Muscle of arm (tissue), 12 donors: ENCODE data around the gene VIT. TPM values are rescaled to one million over a fixed set of nuclear protein-coding genes. Genes with fewer than 3 reads are reported as not detected.

Source experiments
- DNase-seq: peaks from one replicate; pipeline ENCODE4 v3.0.0-alpha.2; 2013
- polyA plus RNA-seq, 12 donors: library from polyadenylated mRNA; unstranded; fragments of 120-200 nt; gene quantifications; one replicate each; pipeline ENCODE4 v1.2.1, GENCODE V29; 2013; ENCODE audit not compliant: insufficient read length in 12 of 12

Gene VIT
- polyA plus RNA-seq, 12 donors, result 2.8 to 4.6 (median 3.5) TPM; not detected in 2

DNA sequence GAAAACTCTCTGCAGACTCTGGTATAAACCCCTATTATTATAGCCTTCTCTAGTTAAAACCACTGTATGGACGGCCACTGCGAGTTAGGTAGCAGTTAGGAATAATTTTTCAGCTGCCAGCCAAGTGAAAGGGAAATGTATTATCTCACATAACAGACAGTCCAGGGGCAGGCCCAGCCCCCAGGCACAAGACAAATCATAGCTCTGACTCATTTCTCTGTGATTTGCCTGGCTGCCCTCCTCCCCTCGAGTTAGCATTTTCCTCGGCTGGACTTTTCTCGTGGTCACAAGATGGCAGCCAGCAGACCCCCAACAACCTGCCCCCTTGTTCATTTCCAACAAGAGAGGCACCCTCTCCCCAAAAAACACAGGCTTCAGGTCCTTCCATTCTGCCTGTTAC lies 10.5 kb downstream of the VIT start:
- no peak for DNase-seq

DNA sequence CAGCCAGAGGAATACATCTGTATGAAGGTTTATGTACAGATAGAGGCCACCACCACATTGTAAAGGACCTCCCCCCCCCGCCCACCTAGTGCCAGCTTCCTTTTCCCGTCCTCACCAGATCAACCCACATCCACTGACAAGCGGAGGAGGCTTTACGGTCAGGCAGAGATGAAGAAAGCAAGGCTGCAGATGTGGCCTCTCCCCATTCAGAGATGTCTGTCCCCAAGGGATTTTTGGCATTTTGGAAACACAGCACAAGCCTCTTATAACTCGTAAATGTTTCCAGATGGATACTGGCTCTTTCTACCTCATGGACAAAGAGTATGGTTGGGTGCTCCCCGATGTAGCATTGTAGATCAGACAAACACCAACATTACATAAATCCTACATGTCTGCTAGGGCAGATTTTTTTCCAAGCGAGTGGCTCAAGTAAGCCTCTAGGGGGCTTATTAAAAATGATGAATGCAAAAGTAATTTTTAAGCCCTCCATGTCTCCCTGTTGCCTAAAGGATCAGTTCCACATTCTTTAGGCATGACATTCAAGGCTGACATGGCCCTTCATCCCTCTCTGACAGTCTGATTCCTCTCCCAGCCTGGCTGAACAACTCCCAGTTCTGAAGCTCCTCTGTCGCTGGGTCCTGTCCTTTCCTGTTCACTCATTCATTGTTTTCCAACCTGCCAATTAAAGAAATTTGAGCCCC lies 11.7 kb downstream of the VIT start:
- DNase-seq, result peak; percentile 82

DNA sequence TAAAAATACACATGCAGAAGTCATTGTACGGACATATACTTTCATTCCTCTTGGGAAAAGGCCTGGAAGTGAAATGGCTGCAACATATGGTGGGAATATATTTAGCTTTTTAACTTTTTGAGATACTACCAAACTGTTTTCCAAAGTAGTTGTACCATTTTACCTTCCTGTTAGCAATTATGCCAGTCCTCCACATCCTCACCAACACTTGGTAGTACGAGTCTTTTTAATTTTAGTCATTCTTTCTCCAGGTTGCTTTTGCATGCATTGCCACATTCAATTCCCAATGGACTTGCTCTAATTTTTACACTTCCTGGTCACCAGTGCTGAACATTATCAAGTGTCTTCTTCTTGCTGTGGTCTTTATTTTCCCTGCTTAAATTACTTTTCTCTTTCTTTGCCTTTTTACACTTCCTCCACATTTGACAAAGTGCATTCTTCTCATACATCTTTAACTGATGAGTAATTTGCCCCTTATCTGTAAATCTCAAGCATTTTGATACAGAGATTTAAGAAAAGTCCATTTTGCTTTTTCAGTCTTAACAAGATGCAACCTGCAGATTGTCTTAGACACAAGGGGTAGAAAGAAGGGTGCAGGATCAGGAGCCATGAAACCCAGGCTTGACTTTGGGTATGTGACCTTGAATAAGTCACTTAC lies 14.5 kb downstream of the VIT start:
- DNase-seq, result no peak

DNA sequence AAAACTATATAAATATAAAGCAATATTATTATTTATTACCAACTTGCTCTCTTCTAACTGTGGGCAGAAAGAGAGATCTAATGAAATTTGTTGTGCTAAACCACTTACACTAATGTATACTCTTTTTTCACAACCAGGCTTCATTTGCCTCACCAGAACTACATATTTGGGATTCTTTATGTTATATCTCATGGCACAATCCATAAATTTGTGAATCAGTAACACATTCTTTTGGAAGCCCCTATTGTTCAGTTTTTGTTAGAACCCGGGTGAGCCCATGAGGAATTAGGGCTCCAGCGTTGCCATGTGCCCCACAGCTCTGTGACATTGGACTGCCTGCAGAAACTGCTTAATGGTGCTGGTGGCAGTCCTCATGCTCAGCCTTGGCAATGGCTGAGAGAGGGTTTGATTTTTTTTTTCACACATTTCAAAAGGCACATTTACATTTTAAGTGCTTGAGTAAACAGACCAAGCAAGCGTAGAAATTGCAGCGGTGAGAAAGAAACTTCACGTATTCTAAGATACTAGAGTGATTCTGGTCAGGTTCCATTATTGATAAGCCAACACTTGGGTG lies 15.3 kb downstream of the VIT start:
- DNase-seq, result no peak

DNA sequence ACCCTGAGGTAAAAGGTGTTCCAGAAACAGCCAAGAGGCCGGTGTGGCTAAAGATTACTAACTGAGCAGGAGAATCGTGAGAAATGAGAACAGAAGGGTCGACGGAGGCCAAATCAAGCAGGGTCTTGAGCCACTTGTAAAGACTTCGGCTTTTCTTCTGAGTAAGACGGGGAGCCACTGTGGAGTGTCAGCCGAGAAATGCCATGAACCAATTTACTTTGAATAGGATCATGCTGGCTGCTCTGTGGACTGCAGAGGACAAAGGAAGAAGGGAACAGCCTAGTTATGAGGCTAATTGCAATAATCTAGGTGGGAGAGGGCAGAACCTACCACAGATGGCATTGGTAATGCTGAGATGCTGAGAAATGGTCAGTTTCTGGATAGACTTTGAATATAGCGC lies 16.8 kb downstream of the VIT start:
- DNase-seq, result no peak

DNA sequence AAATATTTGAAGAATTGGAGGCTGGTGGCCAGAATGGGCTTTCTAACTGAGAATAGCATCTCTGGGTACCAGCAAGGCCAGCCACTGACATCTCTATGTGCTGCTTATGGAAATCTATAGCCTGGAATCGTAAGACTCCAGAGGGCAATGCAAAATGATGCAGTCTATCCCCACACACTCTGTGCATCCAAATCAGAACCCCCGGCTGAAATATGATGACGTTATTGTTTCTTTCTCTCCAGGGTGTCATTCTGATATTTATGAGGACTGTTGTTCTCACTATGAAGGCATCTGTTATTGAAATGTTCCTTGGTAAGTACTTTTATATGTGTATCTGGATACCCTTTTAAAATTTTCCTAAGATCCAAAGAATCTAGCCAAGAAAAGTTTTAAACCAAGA lies 19.6 kb downstream of the VIT start:
- DNase-seq, result no peak

DNA sequence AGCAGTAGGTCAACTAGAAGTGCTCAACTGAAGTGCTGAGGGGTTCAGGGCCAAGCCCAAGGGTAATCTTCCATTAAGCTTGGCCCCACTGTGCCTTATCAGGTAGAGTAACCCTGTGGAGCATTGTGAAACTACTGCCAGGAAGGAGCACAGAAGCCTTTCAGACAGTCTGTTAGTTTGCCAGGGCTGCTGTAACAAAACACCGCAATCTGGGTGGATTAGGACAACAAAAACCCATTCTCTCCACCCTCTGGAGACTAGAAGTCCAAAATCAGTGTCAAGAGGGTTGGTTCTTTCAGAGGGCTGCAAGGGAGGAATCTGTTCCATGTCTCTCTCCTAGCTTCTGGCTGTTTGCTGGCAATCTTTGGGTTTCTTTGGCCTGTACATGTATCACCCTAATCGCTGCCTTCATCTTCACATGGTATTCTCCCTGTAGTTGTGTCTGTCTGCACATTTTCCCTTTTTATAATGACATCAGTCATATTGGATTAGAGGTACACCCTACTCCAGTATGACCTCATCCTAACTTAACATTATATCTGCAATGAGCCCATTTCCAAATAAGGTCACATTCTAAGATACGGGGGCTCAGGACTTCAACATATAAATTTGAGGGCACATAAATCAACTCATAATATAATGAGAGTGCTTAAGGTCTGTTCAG lies 21.2 kb downstream of the VIT start:
- no peak for DNase-seq

DNA sequence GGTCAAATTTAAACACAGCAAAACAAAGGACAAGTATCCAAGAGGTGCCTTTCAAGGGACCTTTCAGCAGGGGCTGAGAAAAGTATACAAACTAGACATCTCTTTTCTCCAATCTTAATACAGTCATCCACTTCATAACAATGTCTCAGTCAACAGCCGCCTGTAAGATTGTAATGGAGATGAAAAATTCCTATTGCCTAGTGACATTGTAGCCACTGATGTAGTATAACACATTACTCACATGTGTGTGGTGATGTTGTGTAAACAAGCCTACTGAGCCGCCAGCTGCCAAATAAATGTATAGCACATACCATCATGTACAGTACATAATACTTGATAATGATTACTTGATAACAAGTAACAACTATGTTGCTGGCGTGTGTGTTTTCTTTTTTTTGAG lies 31.0 kb downstream of the VIT start:
- DNase-seq, result no peak

DNA sequence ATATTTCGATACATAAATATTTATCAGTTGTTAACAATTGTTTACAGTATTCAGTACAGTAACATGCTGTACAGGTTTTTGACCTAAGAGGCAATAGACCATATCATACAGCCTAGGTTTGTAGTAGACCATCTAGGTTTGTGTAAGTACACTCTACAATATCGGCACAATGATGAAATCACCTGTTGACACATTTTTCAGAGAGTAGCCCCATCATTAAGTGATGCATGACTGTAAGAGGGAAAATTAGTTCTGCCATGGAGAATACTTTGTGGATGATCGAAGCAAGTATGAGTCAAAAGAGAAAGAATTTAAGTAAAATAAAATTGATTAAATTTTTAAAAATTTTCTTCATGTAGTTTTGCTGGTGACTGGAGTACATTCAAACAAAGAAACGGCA lies 32.6 kb downstream of the VIT start:
- no peak for DNase-seq

DNA sequence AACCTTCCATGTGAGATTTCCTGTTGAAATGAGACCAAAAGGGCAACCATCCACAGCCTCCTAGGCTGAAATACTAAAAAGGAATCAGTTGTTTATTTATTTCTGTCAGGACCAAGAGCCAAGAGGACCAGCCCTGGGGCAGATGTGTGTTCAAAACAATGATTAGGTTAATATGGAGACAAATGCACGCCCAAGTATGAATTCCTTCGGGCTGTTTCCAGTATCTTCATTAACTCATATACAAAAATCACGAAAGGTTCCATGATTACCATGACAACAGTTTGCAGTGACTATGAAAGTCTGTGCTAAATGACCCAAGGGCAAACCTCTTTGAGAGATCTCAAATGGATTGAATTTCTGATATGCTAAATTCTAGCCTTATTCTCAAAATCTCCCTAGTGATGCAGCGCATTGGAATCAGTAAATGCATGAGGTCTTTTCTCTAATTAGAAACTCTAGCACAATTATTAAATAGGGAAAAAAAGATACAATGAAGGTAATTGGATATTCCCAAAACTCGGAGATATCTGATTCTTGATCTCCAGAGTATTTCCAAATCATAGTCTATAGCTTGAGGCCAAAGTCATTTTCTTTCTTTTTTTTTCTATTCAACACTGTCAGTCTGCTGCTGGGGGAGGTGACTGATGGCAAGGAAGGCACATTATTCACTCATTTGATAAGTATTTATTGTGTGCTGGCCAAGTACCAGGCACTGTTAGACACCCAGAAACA lies 35.6 kb downstream of the VIT start:
- DNase-seq, result peak; percentile 60

DNA sequence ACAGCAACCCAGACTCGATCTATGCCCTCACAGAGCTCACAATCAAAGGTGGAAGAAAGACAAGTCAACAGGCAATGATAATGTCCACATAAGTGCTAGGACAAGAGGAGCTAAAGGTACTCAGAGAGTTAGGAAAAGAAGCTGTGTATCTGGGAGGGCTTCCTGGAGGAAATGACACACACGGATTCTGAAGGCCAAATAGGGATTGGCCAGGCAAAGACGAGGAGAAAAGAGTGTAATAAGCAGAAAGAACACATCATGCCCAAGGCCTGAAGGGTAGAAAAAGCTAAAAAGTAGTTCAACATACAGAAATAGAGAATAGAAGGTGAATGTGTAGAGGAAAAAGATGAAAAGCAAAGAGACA lies 36.1 kb downstream of the VIT start:
- DNase-seq, result no peak

DNA sequence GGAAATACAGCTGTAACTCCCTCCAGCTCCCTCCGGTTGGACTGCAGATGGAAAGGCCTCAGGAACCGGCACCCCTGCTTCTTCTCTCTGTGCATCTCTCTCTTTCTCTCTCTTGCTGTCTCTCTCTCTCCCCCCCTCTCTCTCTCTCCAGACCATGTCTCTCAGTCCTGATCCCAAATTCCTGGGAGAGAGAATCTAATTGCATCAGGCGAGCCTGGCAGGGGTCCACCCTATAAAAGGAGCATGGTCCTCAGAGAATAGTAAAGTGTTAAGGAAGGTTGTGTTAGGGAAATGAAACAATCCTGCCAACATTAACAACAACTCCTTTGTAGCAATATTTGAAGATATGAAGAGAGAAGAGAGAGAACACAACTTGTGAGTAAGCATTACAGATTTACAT lies 36.7 kb downstream of the VIT start:
- DNase-seq, result no peak

DNA sequence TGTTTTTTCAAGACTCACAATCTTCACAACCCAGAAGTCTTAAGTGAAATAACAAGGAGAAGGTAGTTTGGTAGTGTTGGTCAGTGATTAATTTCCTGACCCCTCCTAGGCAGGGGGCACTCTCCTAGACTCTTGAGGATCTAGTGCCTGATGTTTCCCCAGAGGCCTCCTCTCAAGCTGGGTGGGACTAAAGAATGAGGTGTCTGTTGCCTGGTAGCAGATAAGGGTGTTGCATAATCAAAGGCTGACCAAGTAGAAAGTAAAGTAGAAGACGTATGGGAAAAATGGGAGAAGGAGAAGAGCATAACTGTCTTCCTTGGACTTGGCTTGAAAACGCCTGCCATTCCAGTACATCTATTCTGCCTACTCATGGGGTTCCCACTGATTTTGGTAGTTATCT lies 37.8 kb downstream of the VIT start:
- DNase-seq, result no peak

DNA sequence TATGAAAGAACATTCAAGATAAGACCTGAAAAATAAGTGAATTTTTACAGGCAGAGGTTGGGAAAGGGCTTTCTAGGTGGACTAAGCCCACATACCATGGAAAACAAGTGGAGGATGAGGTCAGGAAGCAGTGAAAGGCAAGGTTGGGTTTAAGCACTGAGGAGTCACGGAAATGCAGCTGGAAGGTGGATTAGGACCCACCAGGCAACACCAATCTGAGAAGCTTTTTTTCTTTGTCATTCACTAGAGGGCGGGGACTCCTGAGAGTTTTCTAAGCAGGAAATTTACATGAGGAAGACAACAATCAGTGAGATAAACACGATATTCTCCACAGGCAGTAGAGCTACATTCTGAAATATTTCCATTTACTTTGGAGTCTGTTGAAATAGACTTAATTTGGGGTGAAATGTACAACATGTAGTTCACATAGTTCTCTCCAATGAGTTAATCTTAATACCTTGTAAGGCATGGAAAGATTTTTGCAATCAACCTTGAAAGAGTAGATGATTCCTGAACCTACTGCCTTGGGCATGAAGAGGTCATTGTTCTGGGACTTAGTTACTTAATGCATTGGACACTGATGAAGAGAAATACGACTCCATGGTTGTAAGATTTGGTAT lies 40.7 kb downstream of the VIT start:
- DNase-seq, result no peak

DNA sequence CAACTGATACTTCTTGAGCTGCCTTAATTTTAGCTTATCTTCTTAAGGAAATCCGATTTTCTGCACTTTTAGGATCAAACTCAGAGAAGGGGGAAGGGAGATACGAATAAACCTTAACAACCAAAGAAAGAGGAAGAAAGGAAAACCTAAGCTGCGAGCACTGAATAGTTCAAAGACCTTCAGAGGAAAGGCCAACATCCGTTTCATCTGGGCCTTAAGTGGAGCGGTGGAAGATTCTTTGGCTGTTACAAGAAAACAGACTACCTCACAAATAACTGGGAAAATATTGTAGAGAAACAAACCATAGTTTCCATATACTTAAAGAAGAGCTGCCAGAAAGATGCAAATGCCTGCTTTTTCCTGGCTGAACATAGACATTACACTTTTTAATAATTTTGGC lies 43.6 kb downstream of the VIT start:
- DNase-seq, result no peak

DNA sequence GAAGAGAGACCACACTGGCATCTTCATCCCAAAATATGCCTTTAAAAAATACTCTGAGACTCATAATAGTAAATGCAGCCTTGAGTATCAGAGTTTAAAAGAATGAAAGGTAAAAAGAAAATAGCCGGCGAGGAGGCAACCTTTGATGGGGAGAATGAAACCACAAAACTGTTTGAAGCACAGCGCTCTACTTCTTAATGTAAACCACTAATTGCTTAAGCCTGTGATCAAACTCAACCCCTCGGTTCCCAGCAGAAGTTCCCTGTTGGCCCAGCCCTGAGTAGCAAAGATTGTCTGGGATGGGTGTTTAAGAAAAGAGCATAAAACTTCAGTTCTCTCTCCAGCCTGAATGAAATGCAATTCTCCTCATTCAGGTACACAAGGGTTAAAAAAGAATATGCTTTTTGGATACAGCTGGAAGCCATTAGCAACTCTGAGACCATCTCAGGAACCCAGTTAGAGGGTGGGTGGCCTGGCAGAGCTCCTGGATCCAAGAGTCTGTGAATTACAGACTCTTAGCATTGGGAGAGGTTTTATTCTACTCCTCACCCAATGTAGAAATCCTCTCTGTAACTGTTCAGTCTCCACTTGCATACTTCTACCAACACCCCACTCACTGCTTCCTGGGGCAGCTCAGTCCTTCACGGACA lies 44.8 kb downstream of the VIT start:
- DNase-seq, result peak; percentile 50

DNA sequence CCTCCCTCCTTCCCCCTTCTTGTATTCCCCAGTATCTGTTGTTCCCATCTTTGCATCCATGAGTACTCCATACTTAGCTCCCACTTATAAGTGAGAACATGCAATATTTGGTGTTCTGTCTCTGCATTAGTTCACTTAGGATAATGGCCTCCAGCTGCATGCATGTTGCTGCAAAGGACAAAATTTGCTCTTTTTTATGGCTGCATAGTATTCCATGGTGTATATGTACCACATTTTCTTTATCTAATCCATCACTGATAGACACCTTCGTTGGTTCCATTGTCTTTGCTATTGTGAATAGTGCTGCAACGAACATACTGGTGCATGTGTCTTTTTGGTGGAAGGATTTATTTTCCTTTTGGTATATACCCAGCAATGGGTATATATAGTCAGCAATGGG lies 47.4 kb downstream of the VIT start:
- DNase-seq, result no peak

DNA sequence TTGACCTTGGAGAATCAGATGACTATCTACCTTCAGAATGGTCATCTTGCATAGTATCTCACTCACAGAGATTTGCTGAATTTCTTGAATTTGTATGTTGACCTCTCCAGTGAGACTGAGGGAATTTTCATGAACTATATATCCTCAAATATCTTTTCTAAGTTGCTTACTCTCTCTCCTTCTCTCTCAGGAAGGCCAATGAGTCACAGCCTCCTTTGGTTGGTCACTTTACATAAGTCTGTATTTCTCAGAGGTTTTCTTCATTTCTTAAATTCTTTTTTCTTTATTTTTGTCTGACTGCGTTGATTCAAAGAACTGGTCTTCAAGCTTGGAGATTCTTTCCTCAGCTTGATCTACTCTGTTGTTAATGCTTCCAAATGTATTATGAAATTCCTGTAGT lies 51.7 kb downstream of the VIT start:
- DNase-seq, result no peak

DNA sequence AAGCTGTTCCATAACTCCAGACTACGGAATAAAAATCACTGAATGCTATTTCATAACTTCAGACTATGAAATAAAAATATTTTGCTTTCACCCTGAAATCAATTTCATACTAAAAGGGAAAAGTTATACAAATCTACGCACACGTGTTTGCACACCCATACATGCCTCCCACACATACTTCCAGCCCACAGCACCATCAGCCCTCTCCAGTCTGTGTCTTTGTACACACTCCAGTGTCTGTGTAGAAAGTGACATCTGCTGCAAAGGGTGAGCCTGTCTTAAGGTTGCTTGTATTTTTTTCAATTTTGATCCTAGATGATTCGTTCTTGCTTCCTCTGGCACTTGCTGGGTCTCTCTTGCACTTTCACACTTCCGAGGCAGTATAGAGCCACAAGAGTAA lies 53.6 kb downstream of the VIT start:
- no peak for DNase-seq

DNA sequence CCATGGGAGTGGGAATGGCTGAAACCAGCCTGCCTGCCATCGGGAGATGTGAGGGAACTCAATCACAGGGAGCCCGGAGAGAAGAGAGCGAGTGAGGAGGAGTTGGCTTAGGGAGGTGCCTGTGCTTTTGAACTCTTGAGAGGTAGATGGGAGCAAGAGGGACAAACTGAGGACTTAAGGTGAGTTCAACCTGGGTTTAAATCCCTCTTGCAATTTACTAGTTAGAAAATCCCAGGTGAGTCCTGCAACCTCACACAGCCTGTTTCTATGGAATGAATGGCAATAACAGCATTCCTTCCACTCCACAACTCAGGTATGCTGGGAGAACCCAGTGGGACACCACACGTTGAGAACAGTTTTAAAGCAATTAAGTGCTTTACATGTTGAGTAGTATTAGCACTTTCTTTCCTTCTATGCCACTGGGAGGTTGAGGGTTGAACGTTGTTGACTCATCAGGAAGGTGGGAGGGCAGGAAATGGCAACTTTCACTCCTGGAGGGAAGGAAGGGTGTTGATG lies 57.3 kb downstream of the VIT start:
- DNase-seq, result no peak

DNA sequence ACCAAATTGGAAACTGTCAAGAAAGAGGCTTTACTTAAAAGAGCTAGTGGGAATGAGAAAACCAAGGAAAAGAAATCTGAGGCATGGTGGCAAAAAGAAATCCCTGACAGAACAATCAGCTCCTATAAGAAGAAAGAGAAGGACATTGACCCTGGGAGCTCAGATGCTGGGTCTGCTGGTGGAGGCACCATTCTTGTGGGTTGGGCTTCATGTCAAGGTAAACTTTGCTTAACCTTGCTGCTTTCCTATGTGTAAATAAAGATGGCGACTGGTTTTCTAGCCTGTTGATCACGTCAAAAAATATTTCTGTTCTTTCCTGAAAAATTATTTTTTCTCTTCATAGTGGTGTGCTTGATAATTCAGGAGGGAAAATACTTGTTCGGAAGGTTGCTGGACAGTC lies 58.1 kb downstream of the VIT start:
- no peak for DNase-seq
